Stimulated activated CD8-positive, alpha-beta memory T cell treated with anti-CD3 and anti-CD28 coated beads, Interleukin-12 subunit alpha, Interleukin-12 subunit beta, amount 100 ng/mL, for 4 hours (primary cell): ENCODE data around the gene MPZL1.
"Not testable (repeated sequence)": the region's sequence is repeated elsewhere in the genome, so short reads cannot be mapped to it uniquely, and the experiment has no call there.

ENCODE experiments used
- DNase-seq: peaks from one replicate; pipeline ENCODE4 v3.0.0-alpha.2; 2020; ENCODE audit warnings: low read depth

MPZL1 gene

DNA sequence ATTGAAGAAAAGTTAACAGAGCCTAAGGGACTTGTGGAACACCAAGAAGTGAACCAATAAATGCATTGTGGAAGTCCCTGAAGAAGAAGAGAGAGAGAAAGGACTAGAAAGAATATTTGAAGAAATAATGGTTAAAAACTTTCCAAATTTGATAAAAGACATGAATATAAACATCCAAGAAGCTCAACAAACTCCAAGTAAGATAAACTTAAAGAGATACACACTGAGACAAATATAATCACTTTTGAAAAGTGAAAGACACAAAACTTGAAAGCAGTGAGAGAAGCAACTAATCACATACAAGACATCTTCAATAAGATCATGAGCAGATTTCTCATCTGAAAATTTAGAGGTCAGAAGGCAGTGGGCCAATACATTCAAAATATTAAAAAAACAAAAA is 91.2 kb downstream of the MPZL1 start:
- DNase-seq = no peak

DNA sequence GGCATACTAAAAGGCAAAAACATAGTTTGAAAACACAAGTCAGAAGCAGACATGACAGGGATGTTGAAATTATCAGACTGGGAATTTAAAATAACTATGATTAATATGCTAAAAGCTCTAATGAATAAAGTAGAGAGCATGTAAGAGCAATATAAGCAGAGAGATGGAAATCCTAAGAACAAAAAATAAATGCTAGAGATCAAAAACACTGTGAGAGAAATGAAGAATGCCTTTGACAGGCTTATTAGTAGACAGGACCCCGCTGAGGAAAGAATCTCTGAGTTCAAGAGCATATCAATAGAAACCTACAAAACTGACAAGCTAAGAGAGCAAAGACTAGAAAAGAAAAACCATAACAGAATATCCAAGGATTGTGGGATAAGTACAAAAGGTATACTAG is 93.9 kb downstream of the MPZL1 start:
- DNase-seq = no peak

DNA sequence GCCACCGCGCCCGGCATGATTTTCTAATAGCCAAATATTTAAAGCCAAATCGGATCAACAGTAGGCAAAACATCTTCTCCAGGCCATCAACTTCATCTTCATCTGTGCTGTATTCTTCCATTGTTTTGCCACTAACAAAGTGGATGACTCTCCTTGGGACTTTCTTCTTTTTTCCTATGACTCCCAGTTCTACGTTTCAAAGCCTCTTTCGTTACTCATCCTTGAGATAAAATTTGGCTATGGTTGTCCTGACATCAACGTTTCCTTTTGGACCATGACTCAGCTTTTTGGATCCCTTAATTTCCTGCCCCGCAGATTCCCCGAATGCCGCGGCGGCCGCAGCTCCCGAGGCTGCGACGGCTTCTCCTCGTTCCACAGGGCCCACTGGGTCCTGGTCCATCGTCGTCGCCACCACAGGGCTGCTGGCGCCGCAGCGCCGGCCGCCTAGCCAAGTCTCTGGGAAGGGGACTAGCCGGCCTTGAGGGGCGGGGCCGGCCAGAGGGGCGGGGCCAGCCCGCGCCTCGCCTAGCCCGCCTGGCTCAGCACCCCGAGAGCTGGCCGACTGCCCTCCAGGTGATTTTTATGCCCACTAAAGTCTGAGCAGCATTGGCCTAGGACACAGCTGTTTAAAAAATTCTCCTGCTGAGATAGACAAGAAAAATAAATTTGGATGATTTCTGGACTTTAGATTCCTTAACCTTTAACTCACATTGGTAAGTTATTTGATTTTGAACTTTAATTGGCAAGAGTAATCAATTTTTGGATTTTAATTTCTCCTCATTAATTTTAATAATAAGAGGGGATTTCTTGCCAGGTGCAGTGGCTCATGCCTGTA is 98.3 kb downstream of the MPZL1 start:
- no peak for DNase-seq

DNA sequence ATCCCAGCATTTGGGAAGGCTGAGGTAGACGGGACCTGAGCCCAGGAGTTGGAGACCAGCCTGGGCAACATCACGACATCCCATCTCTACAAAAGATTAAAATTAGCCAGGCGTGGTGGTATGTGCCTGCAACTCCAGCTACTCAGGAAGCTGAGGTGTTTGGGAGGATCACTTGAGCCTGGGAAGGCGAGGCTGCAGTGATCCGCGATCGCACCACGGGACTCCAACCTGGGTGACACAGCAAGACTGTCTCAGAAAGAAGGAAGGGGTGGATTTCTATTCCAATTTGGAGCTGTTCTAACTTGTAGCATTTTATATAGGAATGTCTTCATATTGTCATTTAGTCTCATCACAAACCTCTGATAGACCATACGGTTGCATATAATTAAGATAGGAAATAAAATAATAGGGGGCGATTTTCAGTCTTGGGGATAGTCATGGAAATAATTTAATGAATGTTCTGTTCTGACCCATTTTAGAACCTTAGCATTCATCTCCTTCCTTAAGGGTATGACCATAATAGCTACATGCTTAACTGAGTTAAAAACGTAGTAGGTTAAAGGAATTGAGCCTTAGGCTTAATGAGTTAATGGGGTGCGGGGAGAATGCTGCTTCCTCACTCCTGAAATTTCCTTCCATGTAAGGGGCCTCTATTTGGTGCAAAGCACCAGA is 99.0 kb downstream of the MPZL1 start:
- no peak for DNase-seq

DNA sequence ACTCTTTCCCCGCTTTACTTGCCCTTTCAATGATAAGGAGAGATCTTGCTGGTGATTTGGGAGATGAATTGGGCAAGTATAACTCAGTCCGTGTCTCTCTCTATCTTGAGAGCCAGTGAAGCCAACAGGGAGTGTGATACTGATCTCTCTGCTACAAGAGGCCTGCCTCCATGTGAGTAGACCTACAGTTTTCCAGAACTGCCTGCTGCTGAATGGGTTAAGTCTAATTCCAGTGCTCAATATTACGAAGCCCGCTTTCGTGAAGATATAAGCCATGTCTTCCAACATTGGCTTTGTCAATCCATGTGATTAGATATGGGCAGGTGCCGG is 99.5 kb downstream of the MPZL1 start:
- DNase-seq = no peak

DNA sequence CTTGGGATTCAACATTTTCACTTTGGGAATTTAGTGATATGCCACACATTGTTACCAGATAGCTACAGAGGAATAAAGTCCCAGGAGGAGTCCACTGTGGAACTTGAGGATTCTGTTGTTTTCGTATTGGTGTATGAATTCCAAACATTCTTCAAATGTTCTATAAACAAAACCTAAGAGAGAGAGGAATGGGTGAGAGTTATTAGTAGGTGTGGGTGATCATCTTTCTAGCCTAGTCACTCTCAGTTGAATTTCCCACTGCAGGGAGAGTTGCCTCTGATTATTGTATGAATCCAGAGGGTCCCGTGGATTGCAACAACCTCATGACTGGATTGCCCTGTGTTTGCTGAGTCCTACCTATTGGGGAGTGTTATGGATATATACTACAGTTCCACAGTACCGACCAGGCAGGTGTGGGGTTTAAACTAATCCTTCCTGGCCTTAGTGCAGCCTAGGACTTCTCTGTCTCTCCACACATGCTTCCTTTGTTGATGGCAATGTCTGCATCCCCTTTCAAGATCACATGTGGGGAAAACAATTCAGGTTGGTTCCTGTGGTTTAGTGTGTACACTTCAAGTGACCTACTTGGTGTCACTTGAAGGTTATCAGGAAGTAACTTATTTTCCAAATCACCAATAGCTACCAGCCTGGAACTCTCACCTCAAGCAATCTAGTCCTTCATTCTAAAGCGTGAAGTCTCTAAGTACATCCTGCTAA is 100.3 kb downstream of the MPZL1 start:
- no peak for DNase-seq

DNA sequence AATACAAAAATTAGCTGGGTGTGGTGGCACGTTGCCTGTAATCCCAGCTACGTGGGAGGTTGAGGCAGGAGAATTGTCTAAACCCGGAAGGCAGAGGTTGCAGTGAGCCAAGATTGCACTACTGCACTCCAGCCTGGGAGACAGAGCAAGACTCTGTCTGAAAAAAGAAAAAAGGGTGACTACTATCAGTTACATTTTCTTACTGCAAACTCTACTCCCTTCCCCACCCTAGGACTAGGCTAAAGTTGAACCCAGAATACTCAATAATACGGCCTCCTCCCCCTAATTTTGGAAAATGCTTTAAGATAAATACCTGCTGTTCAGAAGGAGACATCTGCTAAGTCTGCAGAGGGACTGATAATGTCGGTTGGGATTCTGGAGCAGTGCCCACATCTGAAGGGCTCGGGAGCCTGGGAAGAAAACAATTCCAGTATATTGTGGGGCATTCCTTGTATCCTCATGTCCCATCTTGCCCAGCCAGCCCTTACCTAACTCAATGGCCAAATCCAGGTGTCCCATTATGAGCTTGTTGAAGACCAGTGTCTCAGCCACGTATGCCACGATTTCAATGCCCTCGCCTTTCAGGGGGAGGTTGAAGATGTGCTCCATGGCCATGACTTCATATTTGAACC is 102.5 kb downstream of the MPZL1 start:
- DNase-seq = no peak

DNA sequence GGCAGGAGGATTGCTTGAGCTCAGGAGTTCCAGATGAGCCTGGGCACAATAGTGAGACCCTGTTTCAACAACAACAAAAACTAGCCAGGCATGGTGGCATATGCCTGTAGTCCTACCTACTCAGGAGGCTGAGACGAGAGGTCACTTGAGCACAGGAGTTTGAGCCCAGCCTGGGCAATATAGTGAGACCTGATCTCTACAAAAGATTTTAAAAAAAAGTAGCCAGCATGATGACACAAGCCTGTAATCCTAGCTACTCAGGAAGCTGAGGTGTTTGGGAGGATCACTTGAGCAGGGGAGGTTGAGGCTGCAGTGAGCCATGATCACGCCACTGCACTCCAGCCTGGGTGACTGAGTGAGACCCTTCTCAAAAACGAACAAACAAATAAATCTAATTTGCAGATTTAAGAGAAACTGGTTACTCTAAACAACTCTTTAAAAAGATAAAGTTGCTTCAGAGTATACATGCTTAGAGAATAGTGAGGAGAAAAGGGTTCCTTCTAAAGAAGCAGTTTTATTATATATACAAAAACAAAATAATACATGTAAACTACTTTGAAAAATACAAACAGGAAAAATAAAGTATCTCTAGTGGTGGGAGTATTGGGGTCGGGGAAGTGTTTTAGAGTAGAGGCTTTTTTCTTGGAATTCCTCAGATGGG is 103.8 kb downstream of the MPZL1 start:
- DNase-seq = no peak

DNA sequence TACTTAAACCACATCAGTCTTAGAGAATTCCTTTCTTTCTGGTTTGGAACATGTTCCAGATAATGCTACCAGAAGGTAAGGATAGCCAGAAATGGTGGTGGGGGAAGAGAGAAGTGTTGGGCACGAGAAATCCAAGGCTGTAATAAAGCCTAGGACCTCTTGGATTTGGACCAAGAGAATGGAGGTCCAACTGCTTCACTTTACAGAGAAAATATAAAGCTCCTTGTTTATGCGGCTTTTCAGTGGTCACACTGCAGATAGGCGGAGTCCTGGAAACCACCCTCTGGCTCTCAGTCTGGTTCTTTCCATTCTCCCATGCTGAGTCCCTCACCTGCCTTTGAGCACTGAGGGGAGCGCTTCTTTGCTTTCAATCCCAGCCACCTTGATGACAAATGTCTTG is 104.3 kb downstream of the MPZL1 start:
- DNase-seq = no peak

DNA sequence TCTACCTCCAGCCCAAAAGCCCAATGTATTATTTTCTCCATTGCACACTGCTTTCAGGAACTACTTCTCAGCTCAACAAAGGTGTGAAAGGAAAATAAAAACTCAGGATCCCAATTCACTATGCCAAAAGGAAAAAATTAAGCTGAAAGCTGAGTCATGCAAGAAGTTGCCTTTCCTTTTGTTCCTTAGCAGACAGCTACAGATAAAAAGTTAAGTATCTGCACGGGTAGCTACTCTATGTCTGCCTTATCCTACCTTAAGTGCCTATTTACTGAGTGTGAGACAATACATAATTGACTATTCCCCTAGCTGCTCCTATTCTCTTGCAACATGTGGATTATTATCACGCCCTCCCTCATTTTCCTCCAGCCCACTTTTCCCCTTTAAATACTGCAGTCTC is 108.1 kb downstream of the MPZL1 start:
- DNase-seq = no peak

DNA sequence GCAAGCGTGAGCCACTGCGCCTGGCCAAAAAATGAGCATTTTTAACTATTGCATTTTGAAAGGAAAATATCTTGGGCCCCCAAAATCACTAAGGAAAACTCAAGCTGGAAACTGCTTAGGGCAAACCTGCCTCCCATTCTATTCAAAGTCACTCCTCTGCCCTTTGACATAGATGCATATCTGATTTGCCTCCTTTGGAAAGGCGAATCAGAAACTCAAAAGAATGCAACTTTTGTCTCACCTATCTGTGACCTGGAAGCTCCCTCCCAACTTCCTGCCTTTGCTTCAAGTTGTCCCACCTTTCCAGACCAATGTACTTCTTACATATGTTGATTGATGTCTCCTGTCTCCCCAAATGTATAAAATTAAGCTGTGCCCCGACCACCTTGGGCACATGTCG is 108.9 kb downstream of the MPZL1 start:
- DNase-seq = not testable (repeated sequence)

DNA sequence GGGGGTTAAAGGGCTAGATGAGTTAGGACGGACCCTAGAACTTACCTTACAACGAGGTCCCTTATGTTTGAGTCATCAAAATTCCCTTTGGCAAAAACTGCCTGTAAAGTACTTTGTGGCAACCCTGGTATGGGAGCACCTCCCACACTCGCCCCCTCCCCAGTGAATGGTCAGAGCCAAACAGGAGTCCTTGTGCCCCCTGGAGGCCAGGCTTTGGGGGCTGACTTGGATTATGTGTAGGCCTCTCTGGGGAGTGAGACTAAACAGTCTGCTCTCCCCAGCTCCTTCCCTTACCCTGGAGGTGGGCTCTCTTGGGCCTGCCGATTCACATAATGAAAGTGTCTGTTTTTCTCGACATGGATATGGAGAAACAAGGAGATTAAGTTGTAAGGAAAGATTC is 110.9 kb downstream of the MPZL1 start:
- no peak for DNase-seq

DNA sequence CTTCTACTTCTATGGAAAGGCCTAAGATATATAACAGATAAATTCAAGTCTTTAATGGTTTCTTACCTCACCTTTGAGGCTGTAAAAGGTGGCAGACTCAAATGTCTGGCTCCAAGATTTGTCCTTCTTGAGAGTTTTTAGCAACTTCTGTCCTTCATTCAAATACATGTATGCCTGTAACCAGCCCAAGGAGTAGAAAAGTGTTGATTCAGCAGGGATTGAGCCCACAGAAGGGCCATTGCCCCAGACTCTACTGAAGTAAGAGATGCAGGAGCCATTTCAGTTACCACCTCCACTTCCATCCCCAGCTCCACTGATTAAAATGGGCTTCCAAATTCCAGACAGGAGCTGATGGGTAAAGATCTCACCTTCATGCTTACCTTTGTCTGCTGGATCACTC is 112.1 kb downstream of the MPZL1 start:
- DNase-seq = no peak

DNA sequence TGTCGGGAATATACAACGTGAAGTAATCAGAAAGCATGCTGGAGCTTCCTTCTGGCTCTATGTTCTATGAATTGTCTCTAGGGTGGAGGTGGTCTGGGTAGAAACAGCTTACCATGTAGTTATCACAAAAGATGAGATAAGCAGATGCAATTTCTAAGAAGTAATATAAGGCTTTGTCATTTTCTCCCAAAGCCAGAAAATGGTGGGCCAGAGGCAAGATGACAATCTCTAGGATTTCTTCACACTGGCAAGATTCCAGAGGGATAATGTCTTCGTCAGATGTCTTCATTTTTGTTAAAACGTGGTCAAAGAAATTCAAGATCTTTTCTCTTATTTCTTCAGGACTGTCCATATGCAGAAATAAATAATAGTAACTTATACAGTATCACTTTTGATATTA is 114.4 kb downstream of the MPZL1 start:
- no peak for DNase-seq

DNA sequence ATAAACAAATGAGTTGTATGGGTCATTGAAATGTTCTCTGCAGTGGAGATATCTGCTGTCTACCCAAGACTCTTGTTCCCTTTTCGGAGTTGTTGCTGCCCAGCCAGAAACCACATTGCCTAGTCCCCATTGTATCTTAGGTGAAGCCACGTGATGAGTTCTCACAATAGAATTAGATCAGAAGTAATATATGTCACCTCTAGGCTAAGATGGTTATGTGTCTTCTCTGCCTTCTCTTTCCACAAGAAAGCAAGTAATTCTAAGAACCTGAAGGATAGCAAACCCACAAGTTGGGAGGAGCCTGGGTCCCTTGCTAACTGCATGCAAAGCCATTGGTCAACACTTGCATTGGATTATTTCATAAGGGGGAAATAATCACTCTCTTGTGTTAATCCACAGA is 115.5 kb downstream of the MPZL1 start:
- no peak for DNase-seq

DNA sequence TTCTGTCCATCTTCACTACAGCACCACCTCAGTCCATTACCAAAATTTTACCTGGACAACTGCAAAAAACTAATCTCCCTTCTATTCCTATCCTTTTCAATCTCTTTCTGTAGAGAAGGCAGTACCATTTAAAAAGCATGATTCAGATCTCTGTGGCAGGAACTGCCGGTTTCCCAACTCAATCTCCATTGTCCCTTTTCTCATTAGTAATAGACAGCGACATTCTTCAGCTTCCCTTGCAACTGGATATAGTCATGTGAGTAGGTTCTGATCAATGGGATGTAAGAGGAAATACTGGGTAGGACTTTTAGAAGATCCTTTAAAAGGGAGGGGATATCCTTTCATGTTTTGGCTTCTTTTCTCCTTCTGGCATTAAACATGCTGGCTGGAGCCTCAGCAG is 117.2 kb downstream of the MPZL1 start:
- DNase-seq = no peak
